Caki2 (cell line): Measurements from ENCODE around the gene FNIP2. TPM values are rescaled to one million over a fixed set of nuclear protein-coding genes. Genes with fewer than 3 reads are reported as not detected.

ENCODE experiments used
- DNase-seq: peaks from one replicate; pipeline ENCODE4 v3.0.0-alpha.2; 2015; ENCODE audit warnings: low read depth
- in situ Hi-C: cut with HindIII; loops from 2 replicates; pipeline ENCODE4 v1.10.0; 2016; ENCODE audit warnings: low sequenced_read_pairs, low pct_unique_long_range_greater_than_20kb, mixed read lengths
- total RNA-seq: library from RNA; depleted of rRNA; stranded (reverse); fragments of >200 nt; shearing (Covaris generic); gene quantifications from 2 replicates; pipeline ENCODE4 v1.2.3, GENCODE V29; 2014; ENCODE audit warnings: low replicate concordance

FNIP2 gene
- total RNA-seq, 1 experiment from 2014 or later = 43.5 TPM

GRCh38 chr4:158850800-158851644 lies 82.2 kb downstream of the FNIP2 start:
- peak; percentile 37 for DNase-seq
- in situ Hi-C loops = no loop called here

- in situ Hi-C loops = no loop called here
Observed at GRCh38 chr4:158854236-158854635, 85.4 kb downstream of the FNIP2 start.

GRCh38 chr4:158856852-158857251 lies 88.0 kb downstream of the FNIP2 start:
- peak; percentile 19 for DNase-seq
- in situ Hi-C loops = no loop called here

More at GRCh38 chr4:158854236-158854635, 85.4 kb downstream of the FNIP2 start:
- no peak for DNase-seq

GRCh38 chr4:158857951-158858350 lies 89.1 kb downstream of the FNIP2 start:
- DNase-seq = no peak
- in situ Hi-C loops = no loop called here

- DNase-seq = no peak
- in situ Hi-C loops = no loop called here
Observed at GRCh38 chr4:158858410-158859199, 89.8 kb downstream of the FNIP2 start.

- DNase-seq = no peak
- in situ Hi-C loops = no loop called here
Observed at GRCh38 chr4:158859661-158860060, 90.8 kb downstream of the FNIP2 start.

GRCh38 chr4:158860856-158861255 lies 92.0 kb downstream of the FNIP2 start:
- in situ Hi-C loops = no loop called here

GRCh38 chr4:158861281-158861680 lies 92.5 kb downstream of the FNIP2 start:
- no peak for DNase-seq
- in situ Hi-C loops = no loop called here

More at GRCh38 chr4:158860856-158861255, 92.0 kb downstream of the FNIP2 start:
- DNase-seq = no peak

GRCh38 chr4:158861766-158862165 lies 92.9 kb downstream of the FNIP2 start:
- DNase-seq = no peak
- in situ Hi-C loops = no loop called here

- in situ Hi-C loops = no loop called here
- no peak for DNase-seq
Observed at GRCh38 chr4:158863296-158863695, 94.5 kb downstream of the FNIP2 start.

- DNase-seq = no peak
- in situ Hi-C loops = no loop called here
Observed at GRCh38 chr4:158865520-158866177, 96.8 kb downstream of the FNIP2 start.

- in situ Hi-C loops = no loop called here
- DNase-seq = no peak
Observed at GRCh38 chr4:158869001-158869400, 100.2 kb downstream of the FNIP2 start.

- in situ Hi-C loops = no loop called here
Observed at GRCh38 chr4:158869761-158870160, 100.9 kb downstream of the FNIP2 start.

GRCh38 chr4:158870282-158870625 lies 101.4 kb downstream of the FNIP2 start:
- DNase-seq = no peak
- in situ Hi-C loops = no loop called here

More at GRCh38 chr4:158869761-158870160, 100.9 kb downstream of the FNIP2 start:
- DNase-seq = no peak

- in situ Hi-C loops = no loop called here
Observed at GRCh38 chr4:158870626-158871334, 102.0 kb downstream of the FNIP2 start.

GRCh38 chr4:158871335-158871724 lies 102.5 kb downstream of the FNIP2 start:
- DNase-seq = no peak
- in situ Hi-C loops = no loop called here

More at GRCh38 chr4:158870626-158871334, 102.0 kb downstream of the FNIP2 start:
- no peak for DNase-seq

- in situ Hi-C loops = no loop called here
- DNase-seq = peak; percentile 22
Observed at GRCh38 chr4:158873795-158874401, 105.1 kb downstream of the FNIP2 start.

- DNase-seq = no peak
- in situ Hi-C loops = no loop called here
Observed at GRCh38 chr4:158875026-158875425, 106.2 kb downstream of the FNIP2 start.
